IMR-90 (cell line): ENCODE data around the gene KCNJ6. TPM values are rescaled to one million over a fixed set of nuclear protein-coding genes. Genes with fewer than 3 reads are reported as not detected.

Experiments used
- ATAC-seq: fragments of 200-7000 bp; cut with Tn5 transposase; 2 replicates; pipeline ENCODE4 v1.9.1; 2020; ENCODE audit warnings: low read depth, mild to moderate bottlenecking, moderate library complexity
- BruUV-seq: library from RNA; stranded (reverse); fragments of 400-500 nt; replicated peaks from 2 replicates; lab custom pipeline; 2021; lab: Mats Ljungman, UMichigan
- CTCF ChIA-PET: fragments of 300-600 bp; formaldehyde crosslinking; extraction: SDS; loops from one replicate; lab custom pipeline; 2021; ENCODE audit warnings: antibody characterized with exemption; lab: Yijun Ruan, JAX
- POLR2A ChIA-PET: fragments of 300-600 bp; sonication (Branson Sonifier 250); formaldehyde crosslinking; loops from one replicate; lab custom pipeline; 2022; ENCODE audit warnings: antibody characterized with exemption; ENCODE audit not compliant: unreplicated experiment; lab: Charles Lee
- DNase-seq: peaks from one replicate; pipeline ENCODE4 v3.0.0; 2013
- H2AFZ ChIP-seq: replicated peaks from 2 replicates; pipeline ENCODE3; 2013; ENCODE audit warnings: low read length, mild to moderate bottlenecking; ENCODE audit not compliant: poor library complexity
- H2AK5ac ChIP-seq: 2 replicates; pipeline ENCODE4 v1.6.1; 2013; ENCODE audit warnings: low read depth, low read length, inconsistent platforms
- H2AK9ac ChIP-seq: replicated peaks from 2 replicates; pipeline ENCODE3; 2013; ENCODE audit warnings: mild to moderate bottlenecking, low read depth, low read length, moderate library complexity; ENCODE audit not compliant: poor library complexity
- H2BK120ac ChIP-seq: 2 replicates; pipeline ENCODE4 v1.6.1; 2013; ENCODE audit warnings: low read depth, low read length, inconsistent platforms
- H2BK15ac ChIP-seq: 3 replicates; pipeline ENCODE4 v1.6.1; 2013; ENCODE audit warnings: low read depth, low read length, inconsistent platforms
- H2BK20ac ChIP-seq: 2 replicates; pipeline ENCODE4 v1.6.1; 2013; ENCODE audit warnings: low read depth, mild to moderate bottlenecking, inconsistent platforms, low read length, moderate library complexity
- H2BK5ac ChIP-seq: 2 replicates; pipeline ENCODE4 v1.6.1; 2013; ENCODE audit warnings: mild to moderate bottlenecking, low read depth, low read length, inconsistent platforms; ENCODE audit not compliant: poor library complexity, severe bottlenecking
- H3K14ac ChIP-seq: replicated peaks from 2 replicates; pipeline ENCODE4 v1.6.1; 2013; ENCODE audit warnings: low read depth, low read length, inconsistent platforms
- H3K18ac ChIP-seq: 2 replicates; pipeline ENCODE4 v1.6.1; 2013; ENCODE audit warnings: low read depth, low read length, control low read depth
- H3K23ac ChIP-seq: 2 replicates; pipeline ENCODE4 v1.6.1; 2013; ENCODE audit warnings: low read depth, low read length, inconsistent platforms
- H3K27ac ChIP-seq: 2 replicates; pipeline ENCODE4 v1.5.1; 2013; ENCODE audit warnings: mild to moderate bottlenecking, control low read depth, low read length; ENCODE audit not compliant: insufficient read depth
- H3K27me3 ChIP-seq: 2 replicates; pipeline ENCODE4 v1.6.1; 2013; ENCODE audit warnings: low read length; ENCODE audit not compliant: control insufficient read depth, insufficient read depth
- H3K36me3 ChIP-seq: 2 replicates; pipeline ENCODE4 v1.6.1; 2013; ENCODE audit warnings: low read length, mixed read lengths; ENCODE audit not compliant: control insufficient read depth, insufficient read depth
- H3K4ac ChIP-seq: 2 replicates; pipeline ENCODE4 v1.6.1; 2013; ENCODE audit warnings: low read depth, low read length, inconsistent platforms
- H3K4me1 ChIP-seq: 2 replicates; pipeline ENCODE4 v1.6.1; 2013; ENCODE audit warnings: low read length, mixed read lengths; ENCODE audit not compliant: control insufficient read depth, insufficient read depth
- H3K4me2 ChIP-seq: 2 replicates; pipeline ENCODE4 v1.6.1; 2013; ENCODE audit warnings: low read depth, mild to moderate bottlenecking, control low read depth, low read length, moderate library complexity
- H3K4me3 ChIP-seq: 2 replicates; pipeline ENCODE4 v1.5.1; 2013; ENCODE audit warnings: low read depth, mild to moderate bottlenecking, control low read depth, low read length, moderate library complexity; ENCODE audit not compliant: insufficient read depth
- H3K56ac ChIP-seq: 2 replicates; pipeline ENCODE4 v1.6.1; 2013; ENCODE audit warnings: low read length, inconsistent platforms; ENCODE audit not compliant: insufficient read depth; ENCODE audit errors: extremely low read depth
- H3K79me1 ChIP-seq, 2 experiments: 2 replicates each; pipeline ENCODE4 v1.6.1; 2013; ENCODE audit warnings: low read length in 2 of 2, inconsistent platforms in 1 of 2, low read depth in 1 of 2
- H3K9ac ChIP-seq: 2 replicates; pipeline ENCODE4 v1.6.1; 2013; ENCODE audit warnings: low read depth, low read length, control low read depth
- H3K9me1 ChIP-seq: 2 replicates; pipeline ENCODE4 v1.6.1; 2013; ENCODE audit warnings: low read length, inconsistent platforms; ENCODE audit not compliant: insufficient read depth
- H3K9me3 ChIP-seq: 2 replicates; pipeline ENCODE4 v1.6.1; 2013; ENCODE audit warnings: low read length; ENCODE audit not compliant: control insufficient read depth, insufficient read depth
- H4K20me1 ChIP-seq: 2 replicates; pipeline ENCODE4 v1.6.1; 2013; ENCODE audit warnings: low read length, inconsistent platforms; ENCODE audit not compliant: insufficient read depth
- H4K5ac ChIP-seq: 2 replicates; pipeline ENCODE4 v1.6.1; 2013; ENCODE audit warnings: mild to moderate bottlenecking, low read depth, low read length, control low read depth
- H4K8ac ChIP-seq, 2 experiments: 2 replicates each; pipeline ENCODE4 v1.6.1; 2013; ENCODE audit warnings: low read depth in 2 of 2, low read length in 2 of 2, control low read depth in 1 of 2, inconsistent platforms in 1 of 2
- H4K91ac ChIP-seq: 2 replicates; pipeline ENCODE4 v1.6.1; 2013; ENCODE audit warnings: low read depth, low read length, inconsistent platforms; ENCODE audit not compliant: insufficient read depth
- BHLHE40 ChIP-seq: fragments of 150-350 bp; IDR thresholded peaks from 2 replicates; pipeline ENCODE4 v1.6.1; 2016; ENCODE audit warnings: mild to moderate bottlenecking, low read depth, low read length
- CHD1 ChIP-seq: IDR thresholded peaks from 2 replicates; pipeline ENCODE4 v1.6.1; 2012; ENCODE audit warnings: low read depth, low read length, improper control_type of control experiment
- CTCF ChIP-seq: conservative IDR thresholded peaks from 2 replicates; pipeline ENCODE4 v1.5.1; 2012; ENCODE audit warnings: mild to moderate bottlenecking, low read depth, low read length, improper control_type of control experiment
- FOS ChIP-seq: fragments of 150-350 bp; IDR thresholded peaks from 2 replicates; pipeline ENCODE4 v1.6.1; 2016; ENCODE audit warnings: low read depth, low read length
- MAFK ChIP-seq: IDR thresholded peaks from 2 replicates; pipeline ENCODE4 v1.6.1; 2012; ENCODE audit warnings: low read depth, low read length, improper control_type of control experiment
- MAZ ChIP-seq: IDR thresholded peaks from 2 replicates; pipeline ENCODE4 v1.6.1; 2012; ENCODE audit warnings: low read depth, mild to moderate bottlenecking, low read length, improper control_type of control experiment, moderate library complexity, borderline replicate concordance
- NFE2L2 ChIP-seq: fragments of 150-350 bp; IDR thresholded peaks from 2 replicates; pipeline ENCODE4 v1.6.1; 2016; ENCODE audit warnings: low read depth, mild to moderate bottlenecking, low read length
- RFX5 ChIP-seq: IDR thresholded peaks from 2 replicates; pipeline ENCODE4 v1.8.0; 2012; ENCODE audit warnings: low read depth, mild to moderate bottlenecking, low read length, moderate library complexity
- SMC3 ChIP-seq: fragments of 150-350 bp; IDR thresholded peaks from 2 replicates; pipeline ENCODE4 v1.6.1; 2016; ENCODE audit warnings: low read depth, mild to moderate bottlenecking, antibody characterized with exemption, low read length, moderate library complexity
- WGBS, 2 experiments: methylation state at CpG; one replicate each; pipeline versions ENCODE4 v1.1.5 to v1.1.7; 2013; ENCODE audit warnings: missing lambda C conversion rate in 2 of 2; ENCODE audit not compliant: insufficient read length in 1 of 2; ENCODE audit errors: extremely low coverage in 2 of 2; 5-methylcytosine and 5-hydroxymethylcytosine counted together
- dilution Hi-C: fragments of 300-500 bp; cut with HindIII; formaldehyde crosslinking; loops from one replicate; pipeline ENCODE4 v1.14.3; 2018; ENCODE audit warnings: low sequenced_read_pairs; ENCODE audit not compliant: unreplicated experiment
- in situ Hi-C: fragments of 300-500 bp; cut with MboI; formaldehyde crosslinking; loops from 3 replicates; pipeline ENCODE4 v1.14.3; 2019; ENCODE audit warnings: low sequenced_read_pairs, inconsistent platforms, mixed read lengths
- intact Hi-C: fragments of 100-400 bp; cut with micrococcal nuclease; formaldehyde crosslinking; loops from 2 replicates; pipeline ENCODE4 v1.10.0; 2022
- polyA plus RNA-seq, 3 experiments: library from polyadenylated mRNA; depleted of rRNA; stranded (reverse); fragments of >200 nt; gene quantifications; 2 replicates each; pipeline ENCODE4 v1.2.3, GENCODE V29; 2012; ENCODE audit warnings: low replicate concordance in 1 of 3
- total RNA-seq: library from RNA; depleted of rRNA; stranded (reverse); fragments of >200 nt; gene quantifications from 2 replicates; pipeline ENCODE4 v1.2.3, GENCODE V29; 2012

KCNJ6 gene
- total and polyA plus RNA-seq, 2 of the 4 experiments (the other 2 are of a cell fraction): under 0.01 to 0.02 TPM

GRCh38 chr21:37828556-37828955 is 87.7 kb downstream of the KCNJ6 start:
- Histone ChIP-seq H4K5ac (no peak overlapping the region), H3K9me3 (no peaks in the 10 kb centered on the region), H2BK5ac (no peak overlapping the region), H4K91ac (peak overlapping the region; percentile 58; the same call in 1 of the 2 replicates), H2BK15ac (no peak overlapping the region; the same call in 2 of the 3 replicates), H2BK20ac (peak overlapping the region; percentile 57), H3K4me1 (peaks cover 7% of the 10 kb centered on the region), H3K23ac (no peak overlapping the region), H3K27me3 (no peaks in the 10 kb centered on the region), H3K36me3 (no peaks in the 10 kb centered on the region), H3K27ac (no peak overlapping the region), H3K79me1 (no peaks in the 10 kb centered on the region), H2AFZ (peak overlapping the region; percentile 76), H3K56ac (no peak overlapping the region), H2AK9ac (peak overlapping the region; percentile 8), H3K4ac (peak overlapping the region; percentile 70; the same call in 1 of the 2 replicates), H2BK120ac (peak overlapping the region; percentile 80), H3K9ac (no peak overlapping the region), H3K14ac (no peak overlapping the region; the same call in 1 of the 2 replicates), H4K8ac (peak overlapping the region in 1 of 2 experiments; percentile 55; a peak in 2 of 4 replicates), H2AK5ac (peak overlapping the region; percentile 9; the same call in 1 of the 2 replicates), H4K20me1 (no peaks in the 10 kb centered on the region), H3K18ac (no peak overlapping the region), H3K9me1 (peaks cover 16% of the 10 kb centered on the region; the same call in 1 of the 2 replicates), H3K4me2 (no peak overlapping the region), H3K4me3 (no peak overlapping the region)
- DNase-seq (no peak), ATAC-seq (no peak)
- no peak for TF ChIP-seq SMC3
- TF ChIP-seq CTCF: no peak
- no peak for TF ChIP-seq MAZ
- TF ChIP-seq NFE2L2: no peak
- TF ChIP-seq CHD1: no peak
- TF ChIP-seq RFX5: no peak
- TF ChIP-seq MAFK: no peak
- no peak for TF ChIP-seq FOS
- no peak for TF ChIP-seq BHLHE40
- CTCF ChIA-PET: no interaction called here
- no TSS peak for BruUV-seq
- POLR2A ChIA-PET: no interaction called here
- WGBS, 2 experiments: 75% methylated on average over 8 of the region's 9 CpGs; no CpG with 5 or more reads in 1 of the 2 experiments
- dilution Hi-C loops (no loop called here), intact Hi-C loops (no loop called here), in situ Hi-C loops (no loop called here)
